Endodermal cell (in vitro differentiated cells): ENCODE results near the gene TBCB. TPM values are rescaled to one million over a fixed set of nuclear protein-coding genes. Genes with fewer than 3 reads are reported as not detected.
A peak's percentile ranks its signal among the peaks of the same experiment; 100 is the strongest.

ENCODE experiments used
- DNase-seq: peaks from one replicate; pipeline ENCODE4 v3.0.0-alpha.2; 2017
- H3K27ac ChIP-seq: 2 replicates; pipeline ENCODE4 v1.5.1; 2013; ENCODE audit warnings: mild to moderate bottlenecking, low read depth, low read length, moderate library complexity
- H3K27me3 ChIP-seq: 2 replicates; pipeline ENCODE4 v1.6.1; 2013; ENCODE audit warnings: mild to moderate bottlenecking, low read length, moderate library complexity; ENCODE audit not compliant: insufficient read depth, control insufficient read depth, poor library complexity, severe bottlenecking
- H3K36me3 ChIP-seq: 2 replicates; pipeline ENCODE4 v1.7.0; 2013; ENCODE audit warnings: mild to moderate bottlenecking, low read length, moderate library complexity; ENCODE audit not compliant: control insufficient read depth, insufficient read depth
- H3K4me1 ChIP-seq: one replicate; pipeline ENCODE4 v1.7.0; 2013; ENCODE audit warnings: low read length; ENCODE audit not compliant: control insufficient read depth, insufficient read depth
- H3K4me3 ChIP-seq: 2 replicates; pipeline ENCODE4 v1.5.1; 2013; ENCODE audit warnings: mild to moderate bottlenecking, low read length, moderate library complexity
- H3K9ac ChIP-seq: 2 replicates; pipeline ENCODE4 v1.6.1; 2013; ENCODE audit warnings: mild to moderate bottlenecking, low read length, moderate library complexity; ENCODE audit not compliant: poor library complexity, severe bottlenecking; ENCODE audit errors: extremely low read depth
- H3K9me3 ChIP-seq: 2 replicates; pipeline ENCODE4 v1.6.1; 2013; ENCODE audit warnings: mild to moderate bottlenecking, low read length, moderate library complexity; ENCODE audit not compliant: control insufficient read depth
- H3K27ac Mint-ChIP-seq: 2 replicates; pipeline ENCODE4 v1.8.0; 2020; ENCODE audit warnings: mixed read lengths
- H3K27me3 Mint-ChIP-seq: 2 replicates; pipeline ENCODE4 v1.8.0; 2021; ENCODE audit warnings: mild to moderate bottlenecking, mixed read lengths; ENCODE audit not compliant: insufficient read depth
- H3K36me3 Mint-ChIP-seq: 2 replicates; pipeline ENCODE4 v1.8.0; 2020; ENCODE audit warnings: low read depth, mixed read lengths
- H3K4me1 Mint-ChIP-seq: 2 replicates; pipeline ENCODE4 v1.8.0; 2020; ENCODE audit warnings: mixed read lengths
- H3K4me3 Mint-ChIP-seq: 2 replicates; pipeline ENCODE4 v1.8.0; 2020; ENCODE audit warnings: mild to moderate bottlenecking, moderate library complexity, mixed read lengths
- H3K9me3 Mint-ChIP-seq: 2 replicates; pipeline ENCODE4 v1.8.0; 2020; ENCODE audit warnings: mild to moderate bottlenecking, mixed read lengths
- CTCF ChIP-seq: fragments of 200-600 bp; sonication (generic); conservative IDR thresholded peaks from 2 replicates; pipeline ENCODE4 v1.5.0; 2021; ENCODE audit warnings: antibody characterized with exemption, mild to moderate bottlenecking
- WGBS, 2 experiments: methylation state at CpG; one replicate each; pipeline versions ENCODE4 v1.1.5 to v1.1.7; 2013; ENCODE audit warnings: missing lambda C conversion rate in 2 of 2, mixed read lengths in 1 of 2; ENCODE audit not compliant: insufficient coverage in 1 of 2, insufficient read length in 1 of 2; 5-methylcytosine and 5-hydroxymethylcytosine counted together
- total RNA-seq, 2 donors: library from RNA; stranded (reverse); fragmentation: NEBNext Ultra II Directional in 1 of 2; extraction: Animal tissue kit (Norgen Biotek cat#: 25700) in 1 of 2; gene quantifications; 2 replicates in 1 of 2; 3 replicates in 1 of 2; pipeline ENCODE4 v1.2.1, GENCODE V29; 2021

The TBCB gene
- total RNA-seq, 2 donors from 2014 or later: 189 to 194 TPM

GRCh38 chr19:36139120-36139472 is 23.8 kb downstream of the TBCB start:
- H3K4me3 ChIP-seq: peak overlapping the region; percentile 100
- no peak for TF ChIP-seq CTCF
- whole genome bisulfite sequencing, 2 experiments: 29 to 69% methylated on average over 1 to 5 of the region's 7 CpGs
- H3K4me3 Mint-ChIP-seq: peak overlapping the region; percentile 99
- DNase-seq: no peak
- peaks cover 6% of the 10 kb centered on the region for H3K27me3 Mint-ChIP-seq
- H3K9me3 Mint-ChIP-seq: no peaks in the 10 kb centered on the region
- peak overlapping the region; percentile 96 for H3K9ac ChIP-seq
- peak overlapping the region; percentile 64 for H3K27ac ChIP-seq
- H3K4me1 ChIP-seq: no peaks in the 10 kb centered on the region
- peak overlapping the region; percentile 98 for H3K27ac Mint-ChIP-seq
- H3K4me1 Mint-ChIP-seq: peaks cover 13% of the 10 kb centered on the region
- peaks cover 23% of the 10 kb centered on the region for H3K36me3 Mint-ChIP-seq
- H3K36me3 ChIP-seq: peaks cover 21% of the 10 kb centered on the region
- no peaks in the 10 kb centered on the region for H3K27me3 ChIP-seq
- H3K9me3 ChIP-seq: no peaks in the 10 kb centered on the region

- Histone ChIP-seq H3K36me3 (peaks cover 27% of the 10 kb centered on the region), H3K4me1 (no peaks in the 10 kb centered on the region), H3K9me3 (no peaks in the 10 kb centered on the region), H3K27me3 (no peaks in the 10 kb centered on the region), H3K9ac (peak within 1 kb of the TSS; percentile 96), H3K4me3 (peak within 1 kb of the TSS; percentile 100), H3K27ac (peak within 1 kb of the TSS; percentile 64)
- Mint-ChIP-seq H3K9me3 (no peaks in the 10 kb centered on the region), H3K4me1 (peaks cover 13% of the 10 kb centered on the region), H3K4me3 (peak within 1 kb of the TSS; percentile 99), H3K27me3 (peaks cover 5% of the 10 kb centered on the region), H3K36me3 (peaks cover 26% of the 10 kb centered on the region), H3K27ac (peak within 1 kb of the TSS; percentile 98)
- TF ChIP-seq CTCF: peak; percentile 66
- peak; percentile 99 for DNase-seq
- 0 to 1% methylated on average over 40 to 75 of the region's 75 CpGs for WGBS, 2 experiments
Measured at GRCh38 chr19:36139473-36140303, 24.4 kb downstream of the TBCB start, which contains the start of gene CAPNS1. TSS of gene CAPNS1 (plus strand) at chr19:36140066. CDS start at chr19:36141012, 946 bp downstream.

- peak overlapping the region; percentile 99 for H3K4me3 Mint-ChIP-seq
- Histone ChIP-seq H3K4me1 (no peaks in the 10 kb centered on the region), H3K9me3 (no peaks in the 10 kb centered on the region), H3K27ac (peak overlapping the region; percentile 31), H3K9ac (peak overlapping the region; percentile 96), H3K27me3 (no peaks in the 10 kb centered on the region), H3K36me3 (peaks cover 35% of the 10 kb centered on the region), H3K4me3 (peak overlapping the region; percentile 100)
- TF ChIP-seq CTCF: no peak
- H3K36me3 Mint-ChIP-seq: peaks cover 34% of the 10 kb centered on the region
- peaks cover 13% of the 10 kb centered on the region for H3K4me1 Mint-ChIP-seq
- 0% methylated on average over 10 to 31 of the region's 31 CpGs for WGBS, 2 experiments
- DNase-seq: peak; percentile 87
- H3K27ac Mint-ChIP-seq: peak overlapping the region; percentile 98
- H3K9me3 Mint-ChIP-seq: no peaks in the 10 kb centered on the region
- peaks cover 2% of the 10 kb centered on the region for H3K27me3 Mint-ChIP-seq
Measured at GRCh38 chr19:36140304-36141038, 25.2 kb downstream of the TBCB start.
